Lower lobe of right lung (tissue), 2 donors: ENCODE measurements around the gene NFX1. TPM values are rescaled to one million over a fixed set of nuclear protein-coding genes. Genes with fewer than 3 reads are reported as not detected.

Experiments used
- ATAC-seq, 2 donors: fragments of 200-7000 bp; cut with Tn5 transposase; one replicate each; pipeline ENCODE4 v1.9.1; 2020 to 2022; ENCODE audit warnings: mild to moderate bottlenecking in 2 of 2, moderate library complexity in 2 of 2
- DNase-seq: peaks from one replicate; pipeline ENCODE4 v3.0.0-alpha.2; 2020
- H3K27ac ChIP-seq: fragments of 200-600 bp; one replicate; pipeline ENCODE4 v1.8.0; 2022
- H3K27me3 ChIP-seq: fragments of 200-600 bp; one replicate; pipeline ENCODE4 v1.8.0; 2022; ENCODE audit warnings: low read depth
- H3K36me3 ChIP-seq: fragments of 200-600 bp; one replicate; pipeline ENCODE4 v1.8.0; 2022; ENCODE audit warnings: mild to moderate bottlenecking
- H3K4me1 ChIP-seq: fragments of 200-600 bp; one replicate; pipeline ENCODE4 v1.8.0; 2022
- H3K4me3 ChIP-seq: fragments of 200-600 bp; one replicate; pipeline ENCODE4 v1.8.0; 2022; ENCODE audit warnings: mild to moderate bottlenecking
- H3K9me3 ChIP-seq: fragments of 200-600 bp; one replicate; pipeline ENCODE4 v1.8.0; 2022
- CTCF ChIP-seq: fragments of 200-600 bp; IDR thresholded peaks from one replicate; pipeline ENCODE4 v1.8.0; 2022; ENCODE audit warnings: antibody characterized with exemption, mild to moderate bottlenecking
- intact Hi-C: fragments of 100-400 bp; cut with DNase I; formaldehyde crosslinking; loops from one replicate; pipeline ENCODE4 v1.11.0; 2022
- total RNA-seq: library from RNA; stranded (reverse); fragmentation: NEBNext Ultra II Directional; extraction: Animal tissue kit (Norgen Biotek cat#: 25700); gene quantifications from one replicate; pipeline ENCODE4 v1.2.1, GENCODE V29; 2021
- donor health status: DM: no; HTN: yes; CAD: no; lungs with severe emphysema.

Gene NFX1
- total RNA-seq, 1 donor from 2014 or later, result 36.2 TPM

DNA sequence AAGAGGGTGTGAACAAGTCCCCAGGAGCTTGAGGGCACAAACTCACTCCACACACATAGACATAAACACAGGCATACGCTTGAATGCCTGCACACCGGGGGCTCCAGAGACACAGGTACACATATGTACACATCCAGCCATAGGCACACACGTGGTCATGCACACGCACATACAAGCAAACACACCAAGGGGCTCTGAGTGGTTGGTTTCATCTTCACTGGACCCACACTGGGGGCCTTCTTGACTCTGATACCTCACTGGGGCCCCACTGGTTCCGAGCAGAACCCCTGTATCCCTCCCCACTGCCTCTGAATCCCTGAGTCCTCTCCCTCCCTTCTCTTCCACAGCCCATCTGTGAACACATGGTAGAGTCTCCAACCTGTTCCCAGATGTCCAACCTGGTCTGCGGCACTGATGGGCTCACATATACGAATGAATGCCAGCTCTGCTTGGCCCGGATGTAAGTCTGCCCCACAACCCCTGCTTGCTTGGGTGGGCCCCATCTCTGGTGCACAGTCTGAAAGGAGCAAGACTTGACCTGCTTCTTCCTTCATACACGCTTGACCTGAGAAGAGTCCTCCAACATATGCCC lies 44.0 kb upstream of the NFX1 start:
- Histone ChIP-seq H3K4me1 (no peaks in the 10 kb centered on the region), H3K36me3 (peaks cover 13% of the 10 kb centered on the region), H3K4me3 (no peak overlapping the region), H3K9me3 (no peaks in the 10 kb centered on the region), H3K27ac (no peak overlapping the region), H3K27me3 (no peaks in the 10 kb centered on the region)
- TF ChIP-seq CTCF, result no peak
- DNase-seq (no peak), ATAC-seq (no peak)
- intact Hi-C loops, result no loop called here

- H3K27ac ChIP-seq, result no peak overlapping the region
- intact Hi-C loops, result no loop called here
- no peaks in the 10 kb centered on the region for H3K4me1 ChIP-seq
- no peak for ATAC-seq
- H3K27me3 ChIP-seq, result no peaks in the 10 kb centered on the region
- no peaks in the 10 kb centered on the region for H3K9me3 ChIP-seq
- no peak overlapping the region for H3K4me3 ChIP-seq
- DNase-seq, result no peak
- no peak for TF ChIP-seq CTCF
- peaks cover 29% of the 10 kb centered on the region for H3K36me3 ChIP-seq
Measured at GRCh38 chr9:33248606-33249005, 41.7 kb upstream of the NFX1 start.

DNA sequence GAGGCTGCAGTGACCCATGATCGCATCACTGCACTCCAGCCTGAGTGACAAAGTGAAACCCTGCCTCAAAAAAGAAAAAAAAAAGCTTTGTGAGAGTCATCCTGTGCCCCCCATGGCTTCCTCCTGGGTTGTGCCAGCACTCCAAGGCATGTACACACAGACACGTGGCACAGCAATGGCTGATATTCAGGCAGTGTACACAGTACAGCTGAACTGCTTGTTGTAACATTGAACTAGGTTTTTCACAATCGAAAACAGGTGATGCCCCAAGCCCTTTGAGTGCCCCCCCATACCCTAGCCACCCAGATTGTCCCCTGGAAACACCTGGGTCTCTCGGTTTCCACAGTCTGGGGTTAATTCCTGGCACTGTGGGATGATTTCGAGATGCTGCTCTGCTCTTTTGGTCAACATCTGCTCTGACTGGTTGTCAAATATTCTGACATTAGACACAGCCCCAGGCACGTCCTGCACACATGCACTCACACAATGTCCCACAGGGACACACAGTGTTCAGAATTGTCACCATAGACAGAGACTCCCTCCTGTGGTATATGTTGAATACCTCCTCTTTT lies 41.1 kb upstream of the NFX1 start:
- Histone ChIP-seq H3K4me1 (no peaks in the 10 kb centered on the region), H3K4me3 (no peak overlapping the region), H3K36me3 (peaks cover 34% of the 10 kb centered on the region), H3K27me3 (no peaks in the 10 kb centered on the region), H3K9me3 (no peaks in the 10 kb centered on the region), H3K27ac (no peak overlapping the region)
- ATAC-seq, result peak in 1 of 2 donors; percentile 39
- TF ChIP-seq CTCF, result no peak
- no peak for DNase-seq
- intact Hi-C loops, result no loop called here

DNA sequence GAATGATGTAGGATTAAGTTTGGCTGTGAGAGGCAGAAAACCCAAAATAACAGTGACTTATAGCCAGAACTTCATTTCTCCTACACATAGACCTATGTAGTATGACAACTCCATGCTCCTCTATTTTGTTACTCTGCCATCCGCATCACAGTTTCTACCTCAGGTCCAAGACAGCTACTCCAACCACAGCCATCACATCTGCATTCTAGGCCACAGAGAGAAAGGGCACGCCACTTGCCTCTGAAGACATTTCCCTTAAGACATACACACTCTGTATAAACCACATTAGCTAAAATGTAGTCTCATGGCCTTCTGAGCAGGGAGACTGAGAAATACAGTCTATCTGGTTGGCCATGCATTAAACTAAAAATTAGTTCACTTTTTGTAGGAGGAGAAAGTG lies 40.3 kb upstream of the NFX1 start:
- TF ChIP-seq CTCF, result no peak
- intact Hi-C loops, result no loop called here

DNA sequence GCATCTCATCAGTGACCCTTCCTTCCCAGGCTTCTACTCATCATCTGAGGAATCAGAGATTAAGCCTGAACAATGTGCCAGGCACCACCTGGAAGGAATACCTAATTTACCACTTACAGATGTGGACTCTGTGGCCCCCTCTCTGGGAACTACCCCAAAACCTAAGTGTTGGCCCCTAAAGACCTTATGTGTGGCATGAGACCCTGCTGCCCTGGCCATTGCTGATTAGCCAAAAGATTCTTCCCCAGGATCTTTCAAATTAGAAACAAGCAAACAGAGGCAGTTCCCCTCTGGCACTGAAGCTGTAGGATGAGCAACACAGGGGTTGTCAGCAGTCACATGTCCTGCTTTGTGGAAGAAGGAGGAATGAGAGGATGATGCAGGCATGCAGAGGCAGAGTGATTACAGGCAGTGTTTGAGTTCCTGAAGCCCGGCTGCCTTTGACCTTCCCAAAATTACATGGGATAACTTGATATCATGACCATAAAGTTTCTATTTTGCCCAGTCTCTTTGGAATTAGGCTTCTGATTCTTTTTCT lies 39.8 kb upstream of the NFX1 start:
- peaks cover 48% of the 10 kb centered on the region for H3K36me3 ChIP-seq
- H3K9me3 ChIP-seq, result no peaks in the 10 kb centered on the region
- H3K4me3 ChIP-seq, result no peak overlapping the region
- H3K27ac ChIP-seq, result no peak overlapping the region
- H3K27me3 ChIP-seq, result no peaks in the 10 kb centered on the region
- ATAC-seq (no peak), DNase-seq (no peak)
- no peaks in the 10 kb centered on the region for H3K4me1 ChIP-seq
- intact Hi-C loops, result no loop called here
- TF ChIP-seq CTCF, result no peak

More for the DNA sequence above, 40.3 kb upstream of the NFX1 start:
- Histone ChIP-seq H3K9me3 (no peaks in the 10 kb centered on the region), H3K36me3 (peaks cover 43% of the 10 kb centered on the region), H3K4me3 (no peak overlapping the region), H3K27ac (no peak overlapping the region), H3K4me1 (no peaks in the 10 kb centered on the region), H3K27me3 (no peaks in the 10 kb centered on the region)
- ATAC-seq (no peak), DNase-seq (no peak)
